Psoas muscle (tissue), 8 donors: ENCODE results near the gene SLC22A7. TPM values are rescaled to one million over a fixed set of nuclear protein-coding genes. Genes with fewer than 3 reads are reported as not detected.

Source experiments
- ATAC-seq, 4 donors: fragments of 200-7000 bp; cut with Tn5 transposase; one replicate each; pipeline ENCODE4 v1.9.1; 2020; ENCODE audit warnings: moderate library complexity in 3 of 4, mild to moderate bottlenecking in 2 of 4
- DNase-seq, 2 donors: peaks; one replicate each; pipeline ENCODE4 v3.0.0-alpha.2; 2020
- H3K27ac ChIP-seq: fragments of 200-600 bp; one replicate; pipeline ENCODE4 v1.8.0; 2022
- H3K27me3 ChIP-seq, 3 donors: fragments of 200-600 bp in 1 of 3; one replicate each; pipeline versions ENCODE4 v1.6.1 to v1.8.0; 2013 to 2022; ENCODE audit warnings: low read length in 2 of 3, mild to moderate bottlenecking in 2 of 3, moderate library complexity in 1 of 3; ENCODE audit not compliant: insufficient read depth in 3 of 3
- H3K36me3 ChIP-seq, 2 donors: fragments of 200-600 bp in 1 of 2; one replicate each; pipeline versions ENCODE4 v1.6.1 to v1.8.0; 2013 to 2022; ENCODE audit warnings: low read depth in 1 of 2, mild to moderate bottlenecking in 1 of 2, moderate library complexity in 1 of 2; ENCODE audit not compliant: insufficient read depth in 1 of 2
- H3K4me1 ChIP-seq: fragments of 200-600 bp; one replicate; pipeline ENCODE4 v1.8.0; 2022
- H3K4me3 ChIP-seq: fragments of 200-600 bp; one replicate; pipeline ENCODE4 v1.8.0; 2022; ENCODE audit warnings: mild to moderate bottlenecking
- H3K9me3 ChIP-seq: fragments of 200-600 bp; one replicate; pipeline ENCODE4 v1.8.0; 2022
- WGBS, 3 donors: extraction: QIAGEN DNeasy Blood & Tissue Kit; methylation state at CpG; one replicate each; pipeline versions ENCODE4 v1.1.6 to v1.1.7; 2013; 5-methylcytosine and 5-hydroxymethylcytosine counted together
- intact Hi-C, 2 donors: fragments of 100-400 bp; cut with DNase I; formaldehyde crosslinking; loops; one replicate each; pipeline versions ENCODE4 v1.11.0 to v1.14.2; 2022
- polyA plus RNA-seq, 3 donors: library from polyadenylated mRNA; stranded (reverse); fragments of 200-250 nt; gene quantifications; one replicate each; pipeline ENCODE4 v1.2.3, GENCODE V29; 2013
- total RNA-seq, 4 donors: library from RNA; stranded (reverse); fragmentation: NEBNext Ultra II Directional in 2 of 4; extraction: Animal tissue kit (Norgen Biotek cat#: 25700) in 2 of 4; gene quantifications; one replicate each; pipeline versions ENCODE4 v1.2.1 to v1.2.4, GENCODE V29; 2021 to 2023
- TF ChIP-seq, protein P1 (sequence below): fragments of 200-600 bp; IDR thresholded peaks from one replicate; pipeline ENCODE4 v1.8.0; 2022; ENCODE audit warnings: antibody characterized with exemption
- donor health status: healthy with polysubstance abuse.
- donor health status: DM: no; HTN: no; CAD: no; lungs with moderate emphysema.
- donor health status: Bipolar disorder and iron deficiency.
- donor health status: healthy.
- donor health status: DM: yes; HTN: yes; CAD: no.
- donor health status: DM: no; HTN: no; CAD: no.
- donor health status: DM: no; HTN: no; CAD: no.
- donor health status: DM: yes; HTN: yes; CAD: no.

The SLC22A7 gene
- total and polyA plus RNA-seq, 7 donors = not detected

DNA sequence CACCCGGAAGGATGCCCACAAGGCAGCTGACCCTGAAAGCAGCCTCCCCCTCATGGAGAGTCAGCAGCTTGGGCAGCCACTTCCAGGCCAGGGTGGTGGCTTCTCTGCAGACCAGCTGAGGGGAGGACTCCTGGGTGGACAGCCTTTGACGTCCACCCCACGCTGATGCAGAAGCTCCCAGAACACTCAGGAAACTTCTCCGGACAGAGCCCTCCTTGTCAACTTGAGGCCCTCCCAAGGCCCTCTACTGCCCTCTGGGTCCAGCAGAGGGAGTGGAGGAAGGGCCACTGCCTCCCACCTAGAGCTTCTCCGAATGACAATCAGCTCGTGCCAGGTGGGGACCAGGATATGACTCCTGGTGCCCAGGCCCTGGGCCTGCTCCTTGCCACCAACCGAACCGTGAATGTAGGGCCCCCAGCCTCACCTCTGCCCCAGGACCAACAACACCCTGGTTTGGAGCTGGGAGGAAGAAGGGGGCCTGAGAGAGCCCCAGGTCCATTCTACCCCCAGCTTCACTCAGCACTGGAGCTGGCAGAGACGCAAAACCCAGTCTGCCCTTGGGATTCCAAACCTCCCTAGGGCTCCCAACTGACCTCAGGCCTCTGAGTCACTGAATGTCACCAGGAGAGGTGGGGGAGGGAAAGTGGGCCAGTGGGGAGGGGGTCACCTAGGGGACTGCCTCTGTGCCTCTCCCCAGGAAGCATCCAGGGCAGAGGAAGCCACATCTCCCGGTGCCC is 10.9 kb upstream of the SLC22A7 start:
- peak in 1 of 2 donors; percentile 23 for DNase-seq
- H3K27ac ChIP-seq = no peak overlapping the region
- H3K4me1 ChIP-seq = no peaks in the 10 kb centered on the region
- TF ChIP-seq, protein P1, sequence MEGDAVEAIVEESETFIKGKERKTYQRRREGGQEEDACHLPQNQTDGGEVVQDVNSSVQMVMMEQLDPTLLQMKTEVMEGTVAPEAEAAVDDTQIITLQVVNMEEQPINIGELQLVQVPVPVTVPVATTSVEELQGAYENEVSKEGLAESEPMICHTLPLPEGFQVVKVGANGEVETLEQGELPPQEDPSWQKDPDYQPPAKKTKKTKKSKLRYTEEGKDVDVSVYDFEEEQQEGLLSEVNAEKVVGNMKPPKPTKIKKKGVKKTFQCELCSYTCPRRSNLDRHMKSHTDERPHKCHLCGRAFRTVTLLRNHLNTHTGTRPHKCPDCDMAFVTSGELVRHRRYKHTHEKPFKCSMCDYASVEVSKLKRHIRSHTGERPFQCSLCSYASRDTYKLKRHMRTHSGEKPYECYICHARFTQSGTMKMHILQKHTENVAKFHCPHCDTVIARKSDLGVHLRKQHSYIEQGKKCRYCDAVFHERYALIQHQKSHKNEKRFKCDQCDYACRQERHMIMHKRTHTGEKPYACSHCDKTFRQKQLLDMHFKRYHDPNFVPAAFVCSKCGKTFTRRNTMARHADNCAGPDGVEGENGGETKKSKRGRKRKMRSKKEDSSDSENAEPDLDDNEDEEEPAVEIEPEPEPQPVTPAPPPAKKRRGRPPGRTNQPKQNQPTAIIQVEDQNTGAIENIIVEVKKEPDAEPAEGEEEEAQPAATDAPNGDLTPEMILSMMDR = no peak
- intact Hi-C loops = no loop called here
- WGBS, 3 donors = 58 to 66% (median 64%) methylated on average over 10 of the region's 10 CpGs
- H3K36me3 ChIP-seq = no peaks in the 10 kb centered on the region
- no peaks in the 10 kb centered on the region for H3K9me3 ChIP-seq
- H3K4me3 ChIP-seq = no peak overlapping the region
- peaks cover 0 to 36% (median 7%) of the 10 kb centered on the region in 3 donors for H3K27me3 ChIP-seq
- ATAC-seq = no peak

DNA sequence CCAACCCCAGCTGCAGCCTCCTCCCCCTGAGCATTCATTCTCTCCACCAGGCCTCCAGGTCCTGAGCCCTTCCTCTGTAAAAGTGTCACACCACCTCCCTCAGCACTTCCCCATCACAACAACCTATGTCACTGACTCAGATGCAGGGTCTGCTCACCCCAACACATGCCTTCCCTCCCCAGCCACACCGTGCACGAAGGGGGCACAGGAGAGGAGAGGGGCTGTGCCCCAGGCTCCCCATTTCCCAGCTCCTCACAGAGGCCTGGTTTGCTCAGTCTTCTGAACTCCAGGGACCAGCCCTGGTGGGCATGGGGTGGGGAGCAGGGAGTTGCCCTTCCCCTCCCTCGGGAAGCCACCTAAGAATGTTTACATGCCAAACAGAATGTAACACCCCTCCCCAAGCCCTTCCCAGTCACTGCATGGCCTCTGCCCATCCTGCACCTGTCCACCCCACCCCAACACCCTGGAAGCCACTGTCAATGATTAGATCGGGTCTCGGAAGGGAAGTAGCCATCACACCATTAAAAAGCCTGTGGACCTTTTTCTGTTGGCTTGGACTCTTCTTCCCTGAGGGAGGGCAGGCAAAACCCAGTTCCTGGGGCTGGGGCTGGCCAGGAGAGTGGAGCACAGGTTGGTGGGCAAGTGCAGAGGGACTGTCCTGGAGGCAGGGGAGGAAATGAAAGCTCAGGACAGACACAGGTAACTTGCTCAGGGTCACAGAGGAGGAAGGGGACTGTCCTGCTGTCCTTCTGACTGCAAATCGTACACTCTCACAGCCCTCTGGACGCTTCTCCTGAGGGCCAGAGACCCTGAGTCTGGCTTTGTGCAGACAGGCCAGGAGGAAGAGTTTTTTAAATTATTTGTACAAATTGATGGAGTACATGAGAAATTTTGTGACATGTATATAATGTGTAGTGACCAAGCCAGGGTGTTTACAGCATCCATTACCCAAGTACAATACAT is 10.1 kb upstream of the SLC22A7 start:
- H3K36me3 ChIP-seq = no peaks in the 10 kb centered on the region
- peaks cover 0 to 34% (median 5%) of the 10 kb centered on the region in 3 donors for H3K27me3 ChIP-seq
- intact Hi-C loops = no loop called here
- 68 to 75% (median 73%) methylated on average over 5 to 7 of the region's 7 CpGs for WGBS, 3 donors
- no peaks in the 10 kb centered on the region for H3K4me1 ChIP-seq
- ATAC-seq (no peak), DNase-seq (peak in 1 of 2 donors; percentile 15)
- no peak overlapping the region for H3K27ac ChIP-seq
- TF ChIP-seq, protein P1 = no peak
- no peaks in the 10 kb centered on the region for H3K9me3 ChIP-seq
- no peak overlapping the region for H3K4me3 ChIP-seq

DNA sequence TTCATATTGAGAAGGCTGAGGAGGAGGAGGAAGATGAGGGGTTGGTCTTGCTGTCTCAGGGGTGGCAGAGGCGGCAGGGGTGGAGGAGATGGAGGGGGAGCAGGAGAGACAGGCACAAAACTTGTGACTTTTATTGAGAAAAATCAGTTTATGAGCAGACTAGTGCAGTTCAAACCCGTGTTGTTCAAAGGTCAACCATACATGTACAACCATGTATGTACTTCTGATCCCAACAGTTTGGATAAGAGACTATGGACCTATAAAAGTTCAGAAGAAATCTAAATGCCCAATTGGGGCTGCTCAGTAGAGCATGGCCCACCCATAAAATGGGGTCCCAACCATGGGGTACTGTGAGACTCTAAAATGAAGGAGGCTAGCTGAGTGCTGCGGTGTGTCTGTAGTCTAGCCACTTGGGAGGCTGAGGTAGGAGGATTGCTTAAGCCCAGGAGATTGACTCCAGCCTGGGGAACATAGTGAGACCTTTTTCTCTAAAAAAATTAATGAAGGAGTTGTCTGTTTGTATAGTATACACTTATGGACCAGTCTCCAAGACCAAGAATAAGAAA is 7.6 kb upstream of the SLC22A7 start:
- Histone ChIP-seq H3K27ac (no peak overlapping the region), H3K4me3 (no peak overlapping the region), H3K9me3 (no peaks in the 10 kb centered on the region), H3K27me3 (peaks cover 0 to 15% (median 1%) of the 10 kb centered on the region in 3 donors), H3K4me1 (no peaks in the 10 kb centered on the region), H3K36me3 (no peaks in the 10 kb centered on the region)
- 69 to 84% (median 79%) methylated on average over 3 of the region's 3 CpGs for WGBS, 3 donors
- no peak for DNase-seq
- intact Hi-C loops = no loop called here
- TF ChIP-seq, protein P1 = no peak
- ATAC-seq = no peak

DNA sequence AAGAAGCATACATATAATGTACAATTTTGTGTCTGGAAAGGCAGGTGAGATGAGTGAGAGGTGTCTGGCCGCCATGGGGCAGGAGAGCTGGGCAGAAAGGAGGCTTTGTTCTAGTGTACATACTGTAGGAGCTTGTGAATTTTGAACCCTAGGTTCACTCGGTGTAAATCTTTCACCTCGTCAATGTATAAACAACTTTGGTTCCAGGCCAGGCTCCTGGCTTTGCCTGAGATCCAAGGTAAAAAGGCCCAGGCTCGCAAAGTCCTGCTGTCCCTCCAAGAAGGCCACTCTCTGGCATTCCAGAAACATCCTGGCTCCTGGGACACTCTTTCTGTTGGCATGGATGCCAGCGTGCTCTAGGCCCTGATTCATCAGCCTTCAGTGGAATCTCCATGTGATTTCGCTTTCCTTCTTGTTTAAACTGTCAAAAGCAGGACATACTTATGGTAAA is 7.1 kb upstream of the SLC22A7 start:
- DNase-seq (no peak), ATAC-seq (no peak)
- Histone ChIP-seq H3K27ac (no peak overlapping the region), H3K4me1 (no peaks in the 10 kb centered on the region), H3K27me3 (peaks cover 0 to 10% (median 0%) of the 10 kb centered on the region in 3 donors), H3K4me3 (no peak overlapping the region), H3K36me3 (no peaks in the 10 kb centered on the region), H3K9me3 (no peaks in the 10 kb centered on the region)
- TF ChIP-seq, protein P1 = no peak
- 76 to 86% (median 82%) methylated on average over 6 of the region's 6 CpGs for WGBS, 3 donors
- intact Hi-C loops = no loop called here
